Measurements from ENCODE around the gene PKIG.

DNA sequence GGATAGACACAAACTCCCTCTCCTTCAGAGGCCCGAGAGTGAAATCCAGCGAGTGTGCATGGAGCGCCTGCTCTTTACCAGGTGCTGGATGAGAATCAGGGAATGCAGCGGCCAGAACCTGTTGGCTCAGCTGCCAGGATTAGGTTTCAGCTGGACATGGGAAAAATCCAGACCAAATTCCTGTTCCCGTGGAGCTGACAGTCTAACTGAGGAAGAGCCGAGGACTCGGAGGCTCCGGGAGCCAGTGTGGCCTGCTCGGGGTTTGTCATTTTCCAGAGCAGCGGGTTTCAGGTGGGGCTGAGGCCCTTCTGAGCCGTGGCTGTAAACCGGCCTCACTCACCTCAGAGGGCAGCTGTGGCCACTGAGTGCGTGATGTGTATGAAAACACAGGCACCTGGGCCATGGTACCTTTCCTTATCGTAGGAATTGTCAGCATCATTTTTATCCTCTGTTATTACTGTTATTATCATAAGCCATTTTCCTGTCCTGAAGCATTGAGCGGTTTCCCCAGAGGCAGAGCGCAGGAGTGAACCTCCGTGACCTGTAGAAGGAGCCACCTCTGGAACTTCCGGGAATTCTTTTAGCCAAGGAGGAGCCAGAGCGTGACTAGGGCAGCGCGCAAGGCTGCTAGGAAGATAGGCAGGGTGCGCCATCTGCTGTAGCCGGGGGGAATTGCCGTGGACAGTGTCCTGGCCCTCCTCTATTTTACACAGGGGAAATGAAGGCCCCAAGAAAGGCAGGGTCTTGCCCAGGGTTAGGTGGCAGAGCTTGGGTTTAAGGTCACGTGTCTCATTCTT lies 27.3 kb downstream of the PKIG start:
- TF ChIP-seq, protein P1, sequence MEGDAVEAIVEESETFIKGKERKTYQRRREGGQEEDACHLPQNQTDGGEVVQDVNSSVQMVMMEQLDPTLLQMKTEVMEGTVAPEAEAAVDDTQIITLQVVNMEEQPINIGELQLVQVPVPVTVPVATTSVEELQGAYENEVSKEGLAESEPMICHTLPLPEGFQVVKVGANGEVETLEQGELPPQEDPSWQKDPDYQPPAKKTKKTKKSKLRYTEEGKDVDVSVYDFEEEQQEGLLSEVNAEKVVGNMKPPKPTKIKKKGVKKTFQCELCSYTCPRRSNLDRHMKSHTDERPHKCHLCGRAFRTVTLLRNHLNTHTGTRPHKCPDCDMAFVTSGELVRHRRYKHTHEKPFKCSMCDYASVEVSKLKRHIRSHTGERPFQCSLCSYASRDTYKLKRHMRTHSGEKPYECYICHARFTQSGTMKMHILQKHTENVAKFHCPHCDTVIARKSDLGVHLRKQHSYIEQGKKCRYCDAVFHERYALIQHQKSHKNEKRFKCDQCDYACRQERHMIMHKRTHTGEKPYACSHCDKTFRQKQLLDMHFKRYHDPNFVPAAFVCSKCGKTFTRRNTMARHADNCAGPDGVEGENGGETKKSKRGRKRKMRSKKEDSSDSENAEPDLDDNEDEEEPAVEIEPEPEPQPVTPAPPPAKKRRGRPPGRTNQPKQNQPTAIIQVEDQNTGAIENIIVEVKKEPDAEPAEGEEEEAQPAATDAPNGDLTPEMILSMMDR (conservative IDR thresholded peaks at IDR 0.05; ENCODE audit: low read length) = peak; percentile 98
- TF ChIP-seq EZH2phosphoT487 (IDR thresholded peaks at IDR 0.05; ENCODE audit: borderline replicate concordance) = no peak

Data from Loucy (cell line).